GM21786 (cell line): ENCODE data around the gene CTNNA3.

Experiments used
- ATAC-seq: cut with Tn5 transposase; IDR thresholded peaks from one replicate; pipeline ENCODE4 v1.9.1; 2021; ENCODE audit not compliant: unreplicated experiment

Gene CTNNA3

GRCh38 chr10:65898055-65898454 lies 1797.9 kb downstream of the CTNNA3 start:
- ATAC-seq, result no peak

DNA sequence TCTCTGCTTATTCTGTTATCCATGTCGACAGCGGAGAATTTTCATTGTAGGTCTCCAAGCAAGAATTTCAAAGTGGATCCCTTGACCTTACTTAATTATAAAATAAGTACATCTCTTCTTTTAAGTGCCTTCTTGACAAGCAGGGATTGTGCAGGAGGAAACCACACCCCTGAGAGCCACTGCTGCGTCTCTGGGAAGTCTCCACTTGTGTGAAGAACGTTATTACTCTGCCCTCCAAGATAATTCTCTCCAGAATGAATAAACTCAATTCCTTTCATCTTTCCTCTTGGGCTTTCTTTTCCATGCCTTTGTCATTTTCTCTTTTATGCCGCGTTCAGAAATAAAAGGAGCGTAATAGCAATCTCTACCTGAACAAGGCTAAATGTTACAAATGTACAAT lies 1801.0 kb downstream of the CTNNA3 start:
- no peak for ATAC-seq

- no peak for ATAC-seq
Observed at GRCh38 chr10:65894379-65894778, 1801.6 kb downstream of the CTNNA3 start.

- ATAC-seq, result no peak
Observed at GRCh38 chr10:65893676-65894075, 1802.3 kb downstream of the CTNNA3 start.

DNA sequence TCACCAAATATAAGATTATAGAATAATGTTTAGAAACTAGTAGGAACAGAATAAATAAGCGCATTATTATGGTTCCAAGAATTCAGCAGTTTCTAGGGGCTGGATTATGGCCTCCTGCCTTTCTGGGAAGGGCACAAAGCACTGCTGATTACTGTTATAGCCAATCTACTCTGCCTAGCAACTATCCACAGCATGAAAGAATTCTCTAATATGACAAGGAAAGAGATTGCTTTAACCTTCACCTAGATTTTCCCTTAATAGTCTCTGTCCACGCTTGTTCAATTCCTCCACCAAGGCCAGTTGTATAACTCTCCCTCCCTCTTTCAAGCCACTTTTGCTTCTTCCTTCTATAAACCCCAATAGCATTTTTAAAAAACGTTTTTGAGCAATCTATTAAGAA lies 1803.7 kb downstream of the CTNNA3 start:
- no peak for ATAC-seq

GRCh38 chr10:65891073-65891981 lies 1804.7 kb downstream of the CTNNA3 start:
- ATAC-seq, result peak; percentile 89

GRCh38 chr10:65864529-65864928 lies 1831.5 kb downstream of the CTNNA3 start:
- no peak for ATAC-seq

GRCh38 chr10:65864036-65864435 lies 1832.0 kb downstream of the CTNNA3 start:
- no peak for ATAC-seq
